Kidney tubule cell (primary cell): Measurements from ENCODE around the gene POLDIP3.
A peak's percentile ranks its signal among the peaks of the same experiment; 100 is the strongest.
"Not testable (repeated sequence)": the region's sequence is repeated elsewhere in the genome, so short reads cannot be mapped to it uniquely, and the experiment has no call there.

Source experiments
- DNase-seq: peaks from one replicate; pipeline ENCODE4 v3.0.0-alpha.2; 2018; ENCODE audit warnings: low spot score

POLDIP3 gene

DNA sequence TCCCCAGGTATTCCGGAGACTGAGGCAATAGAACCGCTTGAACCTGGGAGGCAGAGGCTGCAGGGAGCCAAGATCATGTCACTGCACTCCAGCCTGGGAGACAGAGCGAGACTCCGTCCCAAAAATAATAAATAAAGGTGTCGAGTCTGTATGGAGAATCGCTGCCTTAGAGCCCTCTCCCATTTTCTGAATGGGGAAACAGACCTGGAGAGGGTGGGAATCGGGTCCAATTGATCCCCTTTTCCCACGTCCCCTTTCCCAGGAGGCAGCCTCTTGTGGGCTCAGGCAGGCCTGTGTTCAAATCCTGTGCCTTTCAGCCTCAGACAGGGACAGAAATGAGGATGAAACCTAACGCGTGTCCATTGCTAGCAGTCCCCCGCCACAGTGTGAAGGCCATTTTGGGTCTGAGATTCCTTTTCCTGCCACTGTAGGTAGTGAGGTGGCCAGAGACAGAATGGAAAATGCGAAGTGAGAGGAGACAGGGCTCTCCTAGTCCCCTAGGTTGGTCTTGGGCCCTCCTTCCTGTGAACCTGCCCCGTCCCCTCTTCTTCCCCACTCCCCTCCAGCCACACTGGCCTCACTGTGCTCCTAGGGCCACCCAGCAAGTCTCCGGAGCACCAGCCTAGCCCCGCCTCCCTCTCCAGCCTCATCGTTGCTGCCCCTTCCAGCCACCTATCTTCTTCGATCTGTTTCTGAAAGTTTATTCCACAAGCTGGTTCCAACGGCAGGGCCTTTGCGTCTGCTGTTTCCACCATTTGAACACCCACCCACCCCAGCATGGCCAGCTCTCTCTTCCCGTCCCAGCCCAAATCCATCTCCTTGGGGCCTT is 2.7 kb upstream of the POLDIP3 start:
- no peak for DNase-seq

DNA sequence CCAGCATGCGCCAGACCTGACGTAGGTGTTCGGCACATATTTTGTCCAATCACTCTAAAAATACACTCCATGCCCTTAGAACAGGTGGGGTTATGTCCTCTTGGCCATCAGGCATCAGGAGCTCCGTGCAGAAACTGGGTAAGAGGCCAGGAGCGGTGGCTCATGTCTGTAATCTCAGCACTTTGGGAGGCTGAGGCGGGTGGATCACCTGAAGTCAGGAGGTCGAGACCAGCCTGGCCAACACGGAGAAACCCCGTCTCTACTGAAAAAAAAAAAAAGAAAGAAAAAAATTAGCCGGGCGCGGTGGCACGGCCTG is 1.1 kb upstream of the POLDIP3 start:
- DNase-seq = not testable (repeated sequence)

DNA sequence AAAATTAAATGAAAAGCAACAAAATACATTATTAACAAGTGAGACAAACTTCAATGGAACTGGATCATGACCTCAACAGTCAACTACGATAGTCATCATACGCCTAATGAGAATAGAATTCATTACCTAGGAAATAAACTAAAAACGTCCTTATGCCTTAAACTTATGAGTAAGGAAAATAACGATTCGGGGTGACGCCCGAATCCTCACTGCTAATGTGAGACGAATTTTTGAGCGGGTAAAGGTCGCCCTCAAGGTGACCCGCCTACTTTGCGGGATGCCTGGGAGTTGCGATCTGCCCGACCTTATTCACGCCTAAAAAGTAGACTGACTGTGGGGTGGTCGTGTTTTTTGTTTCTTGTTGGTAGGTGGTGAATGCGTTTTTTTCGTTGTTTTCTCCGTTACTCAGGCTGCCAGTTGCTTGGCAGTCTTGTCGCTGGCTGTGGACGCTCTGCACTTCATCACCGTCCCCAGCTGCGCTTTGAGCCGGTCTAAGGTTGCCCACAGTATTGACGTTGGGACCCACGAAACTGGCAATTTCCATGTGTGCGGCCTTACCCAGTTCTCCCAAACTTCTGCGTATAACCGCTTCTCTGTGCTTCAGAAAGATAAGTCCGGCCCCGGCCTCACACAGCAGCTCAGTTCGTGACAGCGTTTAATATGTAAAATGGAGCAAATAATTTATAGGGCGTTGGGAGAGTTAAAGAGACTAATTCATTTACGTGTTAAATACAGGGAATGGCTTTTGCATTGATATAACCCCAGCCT is 593 bp upstream of the POLDIP3 start:
- DNase-seq = peak; percentile 100

DNA sequence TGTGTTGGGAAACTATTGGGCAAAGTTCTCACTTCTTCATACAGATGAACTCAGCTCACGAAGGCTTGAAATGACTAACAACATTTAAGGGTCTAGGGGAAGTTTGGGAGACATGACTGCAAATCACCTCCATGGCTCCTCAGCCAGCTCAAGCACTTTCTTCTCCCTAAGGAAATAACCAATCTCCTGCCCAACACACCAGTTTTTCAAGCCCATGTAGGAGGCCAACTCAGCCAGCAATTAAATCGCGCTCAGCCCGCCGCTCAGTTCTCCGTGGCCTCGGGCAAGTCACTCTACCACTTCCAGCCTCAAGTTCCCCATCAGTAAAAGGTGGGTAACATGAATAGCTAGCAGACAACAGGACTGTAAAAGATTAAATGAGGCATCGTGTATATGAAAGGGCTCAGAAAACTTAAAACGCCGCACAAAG is 796 bp downstream of the POLDIP3 start:
- peak; percentile 42 for DNase-seq

DNA sequence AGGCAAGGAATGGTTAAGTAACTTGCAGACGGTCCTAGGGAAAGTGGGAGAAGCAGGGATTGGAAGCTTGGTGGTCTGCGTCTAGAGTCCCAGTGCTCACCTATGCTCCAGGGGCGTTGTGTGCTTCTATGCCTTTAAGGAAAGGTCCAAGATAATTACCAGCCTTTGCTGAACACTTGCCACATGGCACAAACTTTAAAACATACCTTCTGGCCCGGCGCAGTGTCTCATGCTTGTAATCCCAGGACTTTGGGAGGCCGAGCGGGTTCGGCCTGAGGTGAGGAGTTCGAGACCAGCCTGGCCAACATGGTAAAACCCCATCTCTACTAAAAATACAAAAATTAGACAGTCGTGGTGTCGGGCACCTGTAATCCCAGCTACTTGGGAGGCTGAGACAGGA is 2.3 kb downstream of the POLDIP3 start:
- DNase-seq = no peak

DNA sequence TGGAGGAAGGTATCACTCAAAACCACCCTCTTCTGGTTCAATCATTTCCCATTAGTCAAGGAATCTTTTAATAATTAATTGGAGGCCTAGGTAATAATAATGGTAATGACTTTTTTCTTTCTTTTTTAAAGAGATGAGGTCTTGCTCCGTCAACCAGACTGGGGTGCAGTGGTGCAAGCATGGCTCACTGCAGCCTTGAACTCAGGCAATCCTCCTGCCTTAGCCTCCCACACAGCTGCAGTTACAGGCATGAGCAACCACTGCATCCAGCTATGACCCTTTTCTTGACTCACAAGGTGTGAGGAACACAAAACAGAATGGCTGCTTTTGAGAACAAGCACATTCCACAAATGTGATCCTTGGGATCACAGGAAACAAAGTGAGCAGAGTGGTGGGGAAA is 3.6 kb downstream of the POLDIP3 start:
- DNase-seq = peak; percentile 93

DNA sequence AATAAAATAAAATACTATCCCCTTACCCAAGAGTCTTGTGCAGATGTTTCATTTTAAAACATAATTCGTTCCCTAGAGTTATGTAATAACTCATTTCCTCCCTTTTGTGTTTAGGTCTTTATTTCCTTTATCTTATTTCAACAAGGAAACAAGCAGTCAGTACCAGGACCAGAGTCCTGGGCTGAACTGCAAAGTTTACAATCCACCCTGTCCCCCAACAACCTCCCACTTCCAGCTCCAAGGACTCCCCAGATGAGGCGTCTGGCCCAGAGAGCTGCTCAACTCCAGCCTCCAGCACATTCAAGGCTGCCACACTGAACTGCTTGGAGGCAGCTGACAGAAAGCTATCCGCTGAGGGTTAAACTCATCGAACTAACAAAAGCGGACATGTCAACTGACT is 4.5 kb downstream of the POLDIP3 start:
- no peak for DNase-seq

DNA sequence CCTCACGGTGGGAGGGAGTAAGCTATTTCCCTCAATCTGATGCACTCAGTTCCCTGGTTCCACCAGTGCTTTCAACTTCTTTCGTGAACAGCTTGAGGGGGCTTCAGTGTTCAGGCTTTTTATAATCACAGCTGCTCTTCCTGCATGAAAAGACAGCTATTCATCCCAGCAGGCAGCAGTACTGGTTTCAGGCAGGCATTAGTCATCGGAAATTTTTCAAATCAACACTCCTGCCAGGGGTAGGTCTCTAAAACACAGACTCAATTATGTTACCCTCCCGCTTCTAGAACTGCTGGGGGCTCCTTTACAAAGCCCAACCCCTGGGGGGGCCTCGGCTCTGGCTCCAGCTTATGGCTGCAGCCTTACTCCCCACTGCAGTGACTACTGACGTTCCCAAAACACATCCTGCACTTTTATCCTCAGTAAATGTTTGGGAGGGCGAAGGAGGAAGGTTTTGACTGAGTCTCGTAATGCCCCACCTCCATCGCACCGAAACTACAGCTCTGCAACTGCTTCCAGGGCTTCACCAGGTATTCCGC is 5.8 kb downstream of the POLDIP3 start:
- DNase-seq = peak; percentile 69

DNA sequence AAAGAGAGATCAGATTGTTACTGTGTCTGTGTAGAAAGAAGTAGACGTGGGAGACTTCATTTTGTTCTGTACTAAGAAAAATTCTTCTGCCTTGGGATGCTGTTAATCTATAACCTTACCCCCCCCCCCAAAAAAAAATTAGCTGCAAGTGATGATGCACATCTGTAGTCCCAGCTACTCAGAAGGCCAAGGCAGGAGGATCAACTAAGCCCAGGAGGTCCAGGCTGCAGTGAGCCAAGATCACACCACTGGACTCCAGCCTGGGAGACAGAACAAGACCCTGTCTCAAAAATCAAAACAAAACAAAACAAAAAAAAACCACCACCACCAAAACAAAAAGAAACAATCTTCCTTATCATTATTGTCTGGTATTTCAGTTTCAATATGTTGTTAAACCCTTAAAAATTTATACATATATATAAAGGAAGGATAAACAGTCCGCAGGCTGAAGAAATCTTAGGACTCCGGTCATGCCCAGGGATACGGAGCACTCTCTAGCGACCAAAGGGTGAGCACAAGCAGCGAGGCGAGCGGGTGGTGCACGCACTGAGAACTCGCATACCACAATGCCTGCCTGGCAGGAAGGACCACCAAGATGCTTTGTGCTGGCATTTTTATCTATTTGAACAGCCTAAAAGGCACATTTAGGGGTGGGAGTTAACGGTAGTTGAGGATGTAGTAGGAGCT is 6.4 kb downstream of the POLDIP3 start:
- DNase-seq = peak; percentile 38

DNA sequence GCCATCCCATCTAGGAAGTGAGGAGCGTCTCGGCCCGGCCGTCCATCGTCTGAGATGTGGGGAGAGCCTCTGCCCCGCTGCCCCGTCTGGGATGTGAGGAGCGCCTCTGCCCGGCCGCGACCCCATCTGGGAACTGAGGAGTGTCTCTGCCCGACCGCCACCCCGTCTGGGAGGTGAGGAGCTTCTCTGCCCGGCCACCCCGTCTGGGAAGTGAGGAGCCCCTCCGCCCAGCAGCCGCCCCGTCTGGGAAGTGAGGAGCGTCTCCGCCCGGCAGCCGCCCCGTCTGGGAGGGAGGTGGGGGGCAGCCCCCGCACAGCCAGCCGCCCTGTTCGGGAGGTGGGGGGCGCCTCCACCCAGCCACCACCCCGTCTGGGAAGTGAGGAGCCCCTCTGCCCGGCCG is 7.0 kb downstream of the POLDIP3 start:
- not testable (repeated sequence) for DNase-seq

DNA sequence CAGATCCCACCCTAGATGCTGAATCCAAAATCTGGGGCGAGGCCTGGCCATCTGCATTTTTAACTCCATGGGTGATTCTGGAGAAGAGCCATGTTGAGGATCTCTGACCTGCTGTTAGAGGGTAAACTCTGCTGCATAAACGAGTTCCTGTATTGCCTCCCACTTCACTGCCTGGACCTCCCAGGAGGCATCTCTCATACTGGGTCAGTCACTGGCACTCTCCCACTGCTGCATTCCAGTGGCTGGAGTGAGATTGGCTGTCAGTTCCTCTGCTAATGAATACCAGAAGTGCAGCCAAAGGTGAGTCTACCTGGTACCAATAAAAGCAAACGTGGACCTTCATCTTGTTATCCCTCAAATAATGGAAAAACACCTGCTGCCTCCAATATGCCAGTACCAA is 10.3 kb downstream of the POLDIP3 start:
- DNase-seq = peak; percentile 86

DNA sequence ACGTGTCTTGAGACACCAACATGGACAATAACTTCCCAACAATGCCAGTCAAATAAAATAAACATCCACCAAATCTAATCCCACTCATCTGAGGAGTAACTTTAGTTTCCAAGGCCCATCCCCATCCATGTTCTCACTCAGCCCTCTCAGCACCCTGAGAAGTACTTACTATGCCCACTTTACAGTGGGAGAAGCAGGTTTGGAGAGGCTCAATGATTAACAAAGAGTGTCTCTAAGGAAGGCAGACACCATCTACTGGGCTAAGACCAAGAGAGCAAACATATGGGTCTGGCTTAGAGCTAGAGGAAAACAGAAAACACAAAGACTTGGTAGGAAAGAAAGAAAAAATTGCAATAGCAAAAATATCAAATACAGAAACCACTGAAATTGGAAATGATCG is 11.3 kb downstream of the POLDIP3 start:
- DNase-seq = no peak

DNA sequence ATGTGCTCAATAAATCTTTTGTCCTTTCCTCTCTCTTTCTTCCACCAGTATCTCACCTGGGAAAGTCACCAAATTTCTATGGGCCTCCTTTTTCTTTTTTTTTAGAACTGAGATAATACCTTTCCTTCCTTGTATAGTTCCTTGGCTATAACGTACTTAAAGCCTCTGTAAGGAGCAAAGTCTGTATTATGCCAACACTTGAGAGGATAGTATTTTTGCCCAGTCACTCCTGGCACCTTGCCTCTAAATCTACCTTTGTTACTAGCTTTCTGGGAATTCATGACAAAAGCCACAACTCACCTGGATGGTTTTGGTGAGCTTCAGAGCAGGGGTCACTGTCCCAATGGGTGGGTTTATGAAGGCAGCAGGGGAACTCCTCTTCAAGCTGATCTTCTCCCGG is 12.2 kb downstream of the POLDIP3 start:
- no peak for DNase-seq

DNA sequence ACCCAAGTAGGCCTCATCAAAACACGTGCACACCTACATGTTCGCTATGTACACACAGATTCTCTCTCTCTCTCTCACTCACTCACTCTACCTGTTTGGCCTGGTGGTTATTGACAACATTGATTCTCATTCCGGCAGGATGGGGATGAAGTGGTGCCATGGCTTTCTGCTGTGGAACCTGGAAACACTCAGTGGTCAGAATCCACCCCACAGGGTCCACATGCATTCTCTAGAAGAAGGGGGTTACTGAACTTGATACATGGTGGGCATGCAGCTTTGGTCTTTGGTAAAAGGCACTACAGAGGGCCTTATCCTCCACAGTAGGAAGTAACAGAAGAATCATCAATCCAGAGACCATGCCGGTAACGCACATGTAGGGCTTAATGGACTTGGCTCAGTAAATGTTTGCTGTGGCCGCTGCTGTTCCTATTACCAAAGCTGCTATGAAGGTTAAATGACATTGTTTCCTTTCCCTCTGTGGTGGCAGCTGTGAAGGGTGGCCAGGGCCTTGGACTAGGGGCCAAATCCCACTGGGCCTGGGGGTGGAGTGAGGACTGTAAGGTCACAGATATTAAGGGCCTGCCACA is 12.7 kb downstream of the POLDIP3 start:
- no peak for DNase-seq

DNA sequence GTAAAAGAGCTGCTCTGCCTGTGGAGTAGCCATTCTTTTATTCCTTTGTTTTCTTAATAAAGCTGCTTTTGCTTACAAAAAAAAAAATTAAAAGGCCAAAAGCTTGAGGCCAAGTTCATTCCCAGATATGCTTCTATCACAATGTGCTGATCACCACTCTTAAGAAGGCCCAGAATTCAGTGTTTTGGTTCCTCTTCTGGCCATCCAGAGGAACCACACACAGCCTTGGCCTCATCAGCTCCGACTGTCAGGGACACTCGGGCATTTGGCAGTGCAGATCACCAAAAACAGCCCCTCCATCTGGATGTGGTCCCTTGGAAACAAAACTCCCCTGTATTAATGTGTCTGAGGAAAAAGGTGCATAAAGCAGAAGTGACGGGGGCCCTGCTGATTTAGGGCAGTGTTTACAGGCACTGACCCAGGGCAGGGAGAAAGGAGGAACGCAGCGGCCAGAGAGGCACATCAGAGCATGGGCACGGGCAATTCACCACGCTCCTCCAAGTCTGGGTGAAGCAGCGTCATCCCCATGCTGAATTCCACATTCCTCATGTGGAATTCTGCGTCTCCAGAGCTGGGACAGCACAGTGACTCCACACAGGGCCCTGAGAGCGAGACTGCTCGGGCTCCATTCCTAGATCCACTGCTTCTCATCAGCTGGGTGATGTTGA is 17.7 kb downstream of the POLDIP3 start:
- no peak for DNase-seq

DNA sequence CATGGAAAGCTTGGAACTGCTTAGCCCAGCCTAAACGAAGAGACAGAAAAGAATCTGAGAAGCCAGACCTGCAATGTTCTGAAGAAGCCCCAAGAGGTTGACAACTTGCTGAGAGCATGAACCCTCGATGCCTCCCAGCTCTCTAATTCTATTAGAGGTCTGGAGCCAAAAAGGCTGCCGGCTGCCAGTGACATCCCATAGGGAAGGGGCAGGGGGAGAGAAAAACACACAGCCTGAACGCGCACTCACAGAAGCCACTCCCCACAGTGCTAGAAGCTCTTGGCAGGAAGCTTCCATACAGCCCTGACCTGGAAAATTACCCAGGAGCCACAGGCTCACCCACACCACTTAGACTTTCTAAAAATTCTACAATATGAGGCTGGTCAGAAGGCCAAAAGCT is 18.3 kb downstream of the POLDIP3 start:
- DNase-seq = no peak

DNA sequence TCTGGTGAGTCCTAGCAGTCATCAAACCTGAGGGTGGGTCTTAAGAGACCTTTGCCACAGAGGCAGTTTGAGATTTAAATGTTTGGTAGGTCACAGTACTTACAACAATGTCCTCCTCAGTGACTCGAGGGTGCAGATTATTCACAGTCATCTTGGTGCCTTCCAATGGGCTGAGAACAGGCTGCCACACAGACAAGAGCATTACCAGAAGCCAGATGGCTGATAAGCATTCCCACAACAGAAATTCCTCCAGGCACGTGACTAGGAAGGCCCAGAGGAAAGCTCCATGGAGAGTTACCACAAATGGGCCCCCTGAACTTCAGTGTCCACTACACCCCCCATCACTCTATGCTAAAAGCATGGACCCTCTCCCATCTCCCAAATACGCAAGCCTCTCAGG is 19.2 kb downstream of the POLDIP3 start:
- DNase-seq = no peak

DNA sequence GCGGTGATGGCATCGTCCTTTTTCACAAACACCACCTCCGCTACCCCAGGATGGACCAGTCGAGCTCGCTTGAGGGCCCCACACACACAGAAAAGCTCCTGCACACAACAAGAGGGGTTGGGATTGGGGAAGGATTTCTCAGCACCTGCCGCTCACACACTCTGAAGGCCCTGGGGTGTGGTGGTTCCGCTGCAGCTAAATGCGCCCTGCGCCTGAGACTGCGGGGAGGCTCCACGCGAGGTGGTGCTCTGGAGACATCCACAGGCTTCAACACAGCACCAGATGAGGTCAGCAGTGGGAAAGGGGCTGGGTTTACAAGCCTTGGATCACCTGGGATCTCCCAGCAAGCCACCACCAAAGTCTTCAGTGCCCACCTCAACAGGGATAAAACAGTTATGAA is 22.7 kb downstream of the POLDIP3 start:
- no peak for DNase-seq

DNA sequence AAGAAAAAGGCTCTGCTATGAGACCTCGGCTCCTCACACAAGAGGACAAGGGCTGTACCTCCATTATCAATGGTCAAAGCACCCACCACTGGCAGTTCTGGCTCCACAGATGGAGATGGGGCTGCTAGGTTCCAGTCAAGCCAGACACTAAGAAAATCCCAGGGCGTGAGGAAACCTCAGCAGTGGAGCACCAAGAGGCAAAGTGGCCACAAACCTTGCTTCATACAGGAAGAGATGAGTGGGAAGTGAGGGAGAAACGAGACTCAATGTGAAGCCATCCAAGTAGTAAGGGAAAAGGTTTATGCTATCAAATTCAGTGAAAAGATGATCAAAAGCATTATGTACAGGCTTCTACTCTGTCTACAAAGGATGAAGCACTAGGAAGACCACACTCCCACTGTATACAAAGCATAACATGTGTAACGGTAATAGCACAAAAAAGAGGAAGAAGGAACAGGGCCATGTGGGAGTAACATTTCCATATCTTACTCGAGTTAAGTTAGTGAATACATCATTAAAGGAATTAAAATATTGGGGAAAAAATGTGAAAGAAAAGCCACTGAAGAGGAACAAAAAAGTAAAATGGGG is 27.0 kb downstream of the POLDIP3 start:
- DNase-seq = no peak

DNA sequence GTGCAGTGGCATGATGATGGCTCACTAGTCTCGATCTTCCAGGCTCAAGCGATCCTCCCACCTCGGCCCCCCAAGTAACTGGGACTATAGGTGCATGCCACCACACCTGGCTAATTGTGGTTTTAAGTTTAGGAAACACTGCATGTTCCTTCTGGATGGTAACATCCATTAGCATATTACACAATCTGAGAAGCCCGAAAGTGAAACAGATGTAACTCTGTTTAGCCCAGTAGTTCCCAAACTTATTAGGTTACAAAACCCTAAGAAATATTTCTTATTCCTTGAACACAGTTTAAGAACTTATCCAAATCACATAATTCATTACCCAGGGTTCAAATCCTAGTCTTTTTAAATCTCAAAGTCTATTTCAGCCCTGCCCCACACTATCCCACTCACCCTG is 28.3 kb downstream of the POLDIP3 start:
- DNase-seq = no peak

DNA sequence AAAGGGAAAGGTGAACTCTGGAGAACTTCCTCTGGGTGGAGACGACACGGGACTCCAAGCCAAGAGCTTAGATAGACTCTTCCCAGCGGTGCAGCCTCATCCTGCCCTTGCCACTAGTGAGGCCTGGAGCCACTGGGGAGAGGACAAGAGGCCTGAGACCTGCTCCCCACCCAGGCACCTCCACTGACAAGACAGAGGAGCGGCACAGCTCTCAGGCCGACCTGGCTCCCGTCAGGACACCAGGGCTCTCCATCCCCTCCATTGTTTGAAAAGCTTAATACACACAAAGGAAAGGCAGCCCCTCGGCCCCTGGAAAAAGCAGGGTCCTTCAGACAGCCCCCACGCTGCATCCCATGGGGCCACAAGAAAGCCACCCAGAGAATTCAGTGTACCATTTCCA is 29.6 kb downstream of the POLDIP3 start:
- DNase-seq = no peak
